ENCODE measurements around the gene SLC44A5.
"Not testable (repeated sequence)": the region's sequence is repeated elsewhere in the genome, so short reads cannot be mapped to it uniquely, and the experiment has no call there.

The SLC44A5 gene

GRCh38 chr1:75203415-75204277 is 407.3 kb downstream of the SLC44A5 start:
- Mint-ChIP-seq H3K27me3 (no peaks in the 10 kb centered on the region), H3K36me3 (no peaks in the 10 kb centered on the region), H3K27ac (no peak overlapping the region), H3K9me3 (no peaks in the 10 kb centered on the region), H3K4me3 (no peak overlapping the region), H3K4me1 (no peaks in the 10 kb centered on the region)
- DNase-seq (ENCODE audit: low spot score in 2 of 2) = no peak
- peak; percentile 62 for ATAC-seq (ENCODE audit: low read depth)

- Mint-ChIP-seq H3K9me3 (no peaks in the 10 kb centered on the region), H3K4me1 (no peaks in the 10 kb centered on the region), H3K27ac (no peak overlapping the region), H3K36me3 (no peaks in the 10 kb centered on the region), H3K27me3 (no peaks in the 10 kb centered on the region), H3K4me3 (no peak overlapping the region)
- no peak for DNase-seq (ENCODE audit: low spot score in 2 of 2)
- no peak for ATAC-seq (ENCODE audit: low read depth)
Measured at GRCh38 chr1:75202751-75203150, 408.2 kb downstream of the SLC44A5 start.

GRCh38 chr1:75198761-75199160 is 412.2 kb downstream of the SLC44A5 start:
- no peaks in the 10 kb centered on the region for H3K9me3 Mint-ChIP-seq
- no peak for DNase-seq (ENCODE audit: low spot score in 2 of 2)
- no peak overlapping the region for H3K4me3 Mint-ChIP-seq
- no peak for ATAC-seq (ENCODE audit: low read depth)
- H3K27me3 Mint-ChIP-seq = peaks cover 4% of the 10 kb centered on the region
- no peaks in the 10 kb centered on the region for H3K36me3 Mint-ChIP-seq
- H3K4me1 Mint-ChIP-seq = no peaks in the 10 kb centered on the region
- H3K27ac Mint-ChIP-seq = no peak overlapping the region

- Mint-ChIP-seq H3K4me3 (no peak overlapping the region), H3K27me3 (peaks cover 7% of the 10 kb centered on the region), H3K4me1 (no peaks in the 10 kb centered on the region), H3K36me3 (no peaks in the 10 kb centered on the region), H3K27ac (no peak overlapping the region), H3K9me3 (no peaks in the 10 kb centered on the region)
- DNase-seq (ENCODE audit: low spot score in 2 of 2) (no peak), ATAC-seq (ENCODE audit: low read depth) (no peak)
Measured at GRCh38 chr1:75198163-75198562, 412.8 kb downstream of the SLC44A5 start.

- Mint-ChIP-seq H3K27me3 (peaks cover 11% of the 10 kb centered on the region), H3K9me3 (no peaks in the 10 kb centered on the region), H3K4me3 (no peak overlapping the region), H3K27ac (no peak overlapping the region), H3K4me1 (no peaks in the 10 kb centered on the region), H3K36me3 (no peaks in the 10 kb centered on the region)
- no peak for DNase-seq (ENCODE audit: low spot score in 2 of 2)
- no peak for ATAC-seq (ENCODE audit: low read depth)
Measured at GRCh38 chr1:75188892-75189291, 422.0 kb downstream of the SLC44A5 start.

GRCh38 chr1:75181214-75181955 is 429.5 kb downstream of the SLC44A5 start:
- ATAC-seq (ENCODE audit: low read depth); H3K9me3 Mint-ChIP-seq; H3K36me3 Mint-ChIP-seq; H3K27ac Mint-ChIP-seq; H3K27me3 Mint-ChIP-seq; H3K4me1 Mint-ChIP-seq; DNase-seq (ENCODE audit: low spot score in 2 of 2); H3K4me3 Mint-ChIP-seq: not testable (repeated sequence)

GRCh38 chr1:75174031-75174760 is 436.7 kb downstream of the SLC44A5 start:
- ATAC-seq (ENCODE audit: low read depth) (no peak), DNase-seq (ENCODE audit: low spot score in 2 of 2) (no peak)
- no peaks in the 10 kb centered on the region for H3K36me3 Mint-ChIP-seq
- H3K4me3 Mint-ChIP-seq = no peak overlapping the region
- peaks cover 2% of the 10 kb centered on the region for H3K27me3 Mint-ChIP-seq
- H3K4me1 Mint-ChIP-seq = no peaks in the 10 kb centered on the region
- H3K27ac Mint-ChIP-seq = no peak overlapping the region
- H3K9me3 Mint-ChIP-seq = peaks cover 2% of the 10 kb centered on the region

- DNase-seq (ENCODE audit: low spot score in 2 of 2) (no peak), ATAC-seq (ENCODE audit: low read depth) (no peak)
- Mint-ChIP-seq H3K27ac (no peak overlapping the region), H3K9me3 (peaks cover 2% of the 10 kb centered on the region), H3K27me3 (peaks cover 2% of the 10 kb centered on the region), H3K36me3 (no peaks in the 10 kb centered on the region), H3K4me3 (no peak overlapping the region), H3K4me1 (no peaks in the 10 kb centered on the region)
Measured at GRCh38 chr1:75172556-75172955, 438.4 kb downstream of the SLC44A5 start.

GRCh38 chr1:75171876-75172275 is 439.0 kb downstream of the SLC44A5 start:
- no peaks in the 10 kb centered on the region for H3K4me1 Mint-ChIP-seq
- H3K27ac Mint-ChIP-seq = no peak overlapping the region
- ATAC-seq (ENCODE audit: low read depth) = no peak
- no peaks in the 10 kb centered on the region for H3K36me3 Mint-ChIP-seq
- peaks cover 2% of the 10 kb centered on the region for H3K9me3 Mint-ChIP-seq
- no peak overlapping the region for H3K4me3 Mint-ChIP-seq
- no peak for DNase-seq (ENCODE audit: low spot score in 2 of 2)
- peaks cover 2% of the 10 kb centered on the region for H3K27me3 Mint-ChIP-seq

- no peak for DNase-seq (ENCODE audit: low spot score in 2 of 2)
- ATAC-seq (ENCODE audit: low read depth) = no peak
- Mint-ChIP-seq H3K4me1 (no peaks in the 10 kb centered on the region), H3K27ac (no peak overlapping the region), H3K9me3 (peaks cover 2% of the 10 kb centered on the region), H3K36me3 (no peaks in the 10 kb centered on the region), H3K27me3 (peaks cover 2% of the 10 kb centered on the region), H3K4me3 (no peak overlapping the region)
Measured at GRCh38 chr1:75170981-75171380, 439.9 kb downstream of the SLC44A5 start.

- no peak for ATAC-seq (ENCODE audit: low read depth)
- Mint-ChIP-seq H3K4me1 (no peaks in the 10 kb centered on the region), H3K36me3 (no peaks in the 10 kb centered on the region), H3K27me3 (peaks cover 2% of the 10 kb centered on the region), H3K9me3 (no peaks in the 10 kb centered on the region), H3K4me3 (no peak overlapping the region), H3K27ac (no peak overlapping the region)
- DNase-seq (ENCODE audit: low spot score in 2 of 2) = no peak
Measured at GRCh38 chr1:75170011-75170410, 440.9 kb downstream of the SLC44A5 start.

GRCh38 chr1:75166821-75167220 is 444.1 kb downstream of the SLC44A5 start:
- Mint-ChIP-seq H3K4me3 (no peak overlapping the region), H3K36me3 (no peaks in the 10 kb centered on the region)
- no peak for ATAC-seq (ENCODE audit: low read depth)

GRCh38 chr1:75165264-75165663 is 445.6 kb downstream of the SLC44A5 start:
- no peak overlapping the region for H3K27ac Mint-ChIP-seq
- DNase-seq (ENCODE audit: low spot score in 2 of 2) (no peak), ATAC-seq (ENCODE audit: low read depth) (no peak)
- H3K36me3 Mint-ChIP-seq = no peaks in the 10 kb centered on the region
- no peaks in the 10 kb centered on the region for H3K27me3 Mint-ChIP-seq
- no peak overlapping the region for H3K4me3 Mint-ChIP-seq
- no peaks in the 10 kb centered on the region for H3K9me3 Mint-ChIP-seq
- no peaks in the 10 kb centered on the region for H3K4me1 Mint-ChIP-seq

More at GRCh38 chr1:75166821-75167220, 444.1 kb downstream of the SLC44A5 start:
- DNase-seq (ENCODE audit: low spot score in 2 of 2) = no peak
- H3K27me3 Mint-ChIP-seq = no peaks in the 10 kb centered on the region
- no peak overlapping the region for H3K27ac Mint-ChIP-seq
- H3K4me1 Mint-ChIP-seq = no peaks in the 10 kb centered on the region
- no peaks in the 10 kb centered on the region for H3K9me3 Mint-ChIP-seq

GRCh38 chr1:75159154-75159553 is 451.8 kb downstream of the SLC44A5 start:
- ATAC-seq (ENCODE audit: low read depth) = no peak
- Mint-ChIP-seq H3K4me3 (no peak overlapping the region), H3K27me3 (peaks cover 2% of the 10 kb centered on the region), H3K9me3 (no peaks in the 10 kb centered on the region), H3K4me1 (no peaks in the 10 kb centered on the region), H3K27ac (no peak overlapping the region), H3K36me3 (no peaks in the 10 kb centered on the region)
- DNase-seq (ENCODE audit: low spot score in 2 of 2) = no peak

All from memory B cell (primary cell).